Ovary (tissue), 3 donors: ENCODE data around the gene NLGN1.

ENCODE experiments used
- CTCF ChIP-seq, 3 donors: fragments of 450-650 bp in 2 of 3; fragments of 200-600 bp in 1 of 3; IDR thresholded peaks; one replicate each; pipeline versions ENCODE4 v1.5.1 to v1.8.0; 2016 to 2022; ENCODE audit warnings: antibody characterized with exemption in 3 of 3, mild to moderate bottlenecking in 1 of 3
- POLR2A ChIP-seq: fragments of 450-650 bp; IDR thresholded peaks from one replicate; pipeline ENCODE4 v1.6.1; 2017; ENCODE audit warnings: antibody characterized with exemption, mild to moderate bottlenecking, moderate library complexity
- donor health status: DM: no; HTN: no; CAD: no.

- TF ChIP-seq CTCF (IDR thresholded peaks at IDR 0.05) (no peak), POLR2A (no peak)
Observed at GRCh38 chr3:173706630-173707029, 309.1 kb downstream of the NLGN1 start.
